NCI-H2029 (cell line): ENCODE data around the gene EP300.
"Not testable (repeated sequence)": the region's sequence is repeated elsewhere in the genome, so short reads cannot be mapped to it uniquely, and the experiment has no call there.

Experiments
- DNase-seq: peaks from one replicate; lab custom pipeline; 2025; lab: John Stamatoyannopoulos, UW

The EP300 gene

DNA sequence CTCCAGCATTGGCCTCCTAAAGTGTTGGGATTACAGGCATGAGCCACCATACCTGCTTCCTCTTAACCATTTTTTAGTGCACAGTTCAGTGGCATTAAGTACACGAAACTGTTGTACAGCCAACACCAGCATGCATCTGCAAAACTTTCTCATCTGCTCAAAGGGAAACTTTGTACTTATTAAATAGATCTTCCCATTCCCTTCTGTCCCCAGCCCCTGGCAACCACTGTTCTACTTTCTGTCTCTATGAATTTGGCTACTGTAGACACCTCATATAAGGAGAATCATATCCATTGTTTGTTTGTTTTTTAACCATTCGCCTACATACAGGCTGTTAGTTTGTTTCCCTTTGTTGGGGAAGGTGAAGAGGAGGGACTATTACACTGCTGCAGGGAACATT lies 6.5 kb upstream of the EP300 start:
- DNase-seq, result no peak

DNA sequence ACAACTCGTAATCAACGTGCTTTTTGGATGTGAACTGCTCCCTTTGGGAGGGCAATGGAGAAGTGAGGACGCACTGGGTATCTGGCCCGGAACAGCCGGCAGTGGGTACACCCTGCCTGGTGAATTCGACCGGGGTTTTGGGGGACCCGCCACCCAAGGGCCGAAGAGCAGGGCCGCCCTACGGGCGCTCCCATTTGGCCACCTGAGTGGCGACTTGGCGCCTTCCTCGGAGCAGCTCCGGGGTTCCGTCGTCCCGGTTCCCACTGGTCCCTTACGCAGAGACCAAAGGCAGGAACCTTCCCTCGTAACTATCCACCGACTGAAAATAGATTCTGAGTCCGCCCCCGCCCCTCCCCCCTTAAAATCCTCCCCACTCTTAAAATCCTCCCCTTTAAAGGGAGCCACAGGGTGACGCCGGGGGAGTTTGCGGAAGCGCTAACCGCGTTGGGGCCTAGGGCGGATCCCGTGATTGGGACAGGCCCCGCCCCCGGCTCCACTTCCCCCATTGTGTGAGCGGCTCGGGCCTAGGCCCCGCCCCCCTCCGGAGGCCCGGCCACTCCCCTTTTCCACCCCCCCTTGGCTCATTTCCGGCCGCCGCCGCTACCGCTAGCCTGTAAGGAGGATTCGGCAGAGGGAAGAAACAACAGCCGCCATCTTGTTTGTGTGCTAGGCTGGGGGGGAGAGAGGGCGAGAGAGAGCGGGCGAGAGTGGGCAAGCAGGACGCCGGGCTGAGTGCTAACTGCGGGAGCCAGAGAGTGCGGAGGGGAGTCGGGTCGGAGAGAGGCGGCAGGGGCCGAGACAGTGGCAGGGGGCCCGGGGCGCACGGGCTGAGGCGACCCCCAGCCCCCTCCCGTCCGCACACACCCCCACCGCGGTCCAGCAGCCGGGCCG lies 1.0 kb upstream of the EP300 start:
- DNase-seq, result peak; percentile 97

- DNase-seq, result no peak
These were observed 537 bp downstream of the EP300 start for GRCh38 chr22:41092847-41093411.

GRCh38 chr22:41094041-41094593 lies 1.7 kb downstream of the EP300 start:
- no peak for DNase-seq

DNA sequence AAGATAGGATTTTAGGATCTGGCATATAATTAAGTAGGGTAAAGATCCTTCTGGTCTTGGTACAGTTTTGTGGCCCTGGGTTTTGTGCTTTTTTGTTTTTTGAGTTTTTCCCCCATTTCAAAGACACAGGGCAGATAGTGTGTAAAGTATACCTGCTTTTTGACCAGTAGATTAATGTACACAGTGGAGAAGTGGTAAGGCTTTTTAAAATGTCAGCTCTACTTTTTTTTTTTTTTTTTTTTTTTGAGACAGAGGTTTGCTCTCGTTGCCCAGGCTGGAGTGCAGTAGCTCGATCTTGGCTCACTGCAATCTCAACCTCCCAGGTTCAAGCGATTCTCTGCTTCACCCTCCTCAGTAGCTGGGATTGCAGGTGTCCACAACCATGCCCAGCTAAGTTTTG lies 4.0 kb downstream of the EP300 start:
- no peak for DNase-seq

DNA sequence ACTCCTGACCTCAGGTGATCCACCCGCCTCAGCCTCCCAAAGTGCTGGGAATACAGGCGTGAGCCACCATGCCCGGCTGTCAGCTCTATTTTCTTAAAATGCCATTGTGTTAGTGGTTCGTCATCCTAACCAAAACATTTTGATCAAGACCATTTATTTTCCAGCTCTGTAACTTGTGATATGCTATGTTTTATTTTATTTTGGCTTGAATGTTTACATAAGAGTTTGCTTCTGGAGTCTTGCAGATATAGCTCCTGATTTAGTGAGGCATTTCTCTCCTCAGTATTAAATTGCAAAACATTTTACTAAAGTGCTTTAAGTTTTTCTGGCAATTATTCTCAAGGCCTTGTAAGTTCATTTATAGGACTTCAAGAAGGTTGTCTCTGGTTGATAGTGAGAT lies 4.4 kb downstream of the EP300 start:
- DNase-seq, result no peak

DNA sequence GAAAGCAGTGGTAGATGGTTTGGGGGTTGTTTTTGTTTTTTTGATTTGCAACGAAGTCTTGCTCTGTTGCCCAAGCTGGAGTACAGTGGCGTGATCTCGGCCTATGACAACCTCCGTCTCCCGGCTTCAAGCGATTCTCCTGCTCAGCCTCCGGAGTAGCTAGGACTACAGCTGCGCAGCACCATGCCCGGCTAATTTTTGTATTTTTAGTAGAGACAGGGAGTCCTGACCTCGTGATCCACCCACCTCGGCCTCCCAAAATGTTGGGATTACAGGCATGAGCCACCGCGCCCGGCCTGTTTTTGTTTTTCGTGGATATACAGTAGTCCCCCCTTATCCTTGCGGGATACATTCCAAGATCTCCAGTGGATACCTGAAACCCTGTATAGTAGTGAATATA lies 6.6 kb downstream of the EP300 start:
- DNase-seq, result no peak

DNA sequence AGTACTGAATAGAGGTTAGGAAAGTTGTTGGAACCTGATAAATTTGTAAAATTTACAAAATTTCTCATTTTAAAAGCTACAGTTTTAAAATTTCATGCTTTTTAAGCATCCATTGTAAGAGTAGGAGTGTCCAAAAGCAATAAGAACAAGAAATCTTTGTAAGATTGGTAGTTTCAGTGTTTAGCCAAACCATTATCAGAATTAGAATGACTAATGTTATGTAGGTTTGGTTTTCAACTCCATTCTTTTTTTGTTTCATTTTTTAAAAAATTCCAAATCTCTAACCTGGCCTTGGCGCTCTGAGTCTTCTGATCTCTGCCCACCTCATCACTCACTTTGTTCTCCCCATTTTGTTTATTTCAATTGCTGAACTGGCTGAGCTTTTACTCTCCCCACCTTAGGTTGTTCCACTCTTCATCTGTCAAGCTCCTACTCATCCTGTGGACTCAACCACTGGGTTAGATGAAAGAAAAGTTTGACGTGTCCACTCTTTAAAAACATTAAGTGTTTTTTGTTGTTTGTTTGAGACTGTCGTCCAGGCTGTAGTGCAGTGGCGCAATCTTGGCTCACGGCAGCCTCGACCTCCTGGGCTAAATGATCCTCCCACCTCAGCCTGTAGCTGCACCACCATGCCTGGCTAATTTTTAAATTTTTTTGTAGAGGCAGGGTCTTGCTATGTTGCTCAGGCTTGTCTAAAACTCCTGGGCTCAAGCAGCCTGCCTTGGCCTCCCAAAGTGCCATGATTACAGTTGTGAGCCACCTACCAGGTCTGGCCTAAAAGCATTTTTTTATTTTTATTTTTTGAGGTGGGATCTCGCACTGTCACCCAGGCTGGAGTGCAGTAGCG lies 14.0 kb downstream of the EP300 start:
- no peak for DNase-seq

DNA sequence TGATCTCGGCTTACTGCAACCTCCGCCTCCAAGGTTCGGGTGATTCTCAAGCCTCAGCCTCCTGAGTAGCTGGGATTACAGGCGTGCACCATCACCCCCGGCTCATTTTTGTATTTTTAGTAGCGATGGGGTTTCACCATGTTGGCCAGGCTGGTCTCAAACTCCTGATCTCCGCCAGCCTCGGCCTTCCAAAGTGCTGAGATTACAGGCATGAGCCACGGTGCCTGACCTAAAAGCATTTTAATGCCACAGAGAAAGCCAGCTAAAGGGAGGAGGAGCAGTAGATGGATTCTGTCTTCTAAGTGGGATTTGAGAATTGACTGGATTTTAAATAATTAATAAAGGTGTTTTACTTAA lies 14.6 kb downstream of the EP300 start:
- not testable (repeated sequence) for DNase-seq

GRCh38 chr22:41110968-41111367 lies 18.6 kb downstream of the EP300 start:
- no peak for DNase-seq

- DNase-seq, result no peak
These were observed 23.9 kb downstream of the EP300 start for GRCh38 chr22:41116342-41116741.

- DNase-seq, result no peak
These were observed 25.0 kb downstream of the EP300 start for GRCh38 chr22:41117127-41117965.

DNA sequence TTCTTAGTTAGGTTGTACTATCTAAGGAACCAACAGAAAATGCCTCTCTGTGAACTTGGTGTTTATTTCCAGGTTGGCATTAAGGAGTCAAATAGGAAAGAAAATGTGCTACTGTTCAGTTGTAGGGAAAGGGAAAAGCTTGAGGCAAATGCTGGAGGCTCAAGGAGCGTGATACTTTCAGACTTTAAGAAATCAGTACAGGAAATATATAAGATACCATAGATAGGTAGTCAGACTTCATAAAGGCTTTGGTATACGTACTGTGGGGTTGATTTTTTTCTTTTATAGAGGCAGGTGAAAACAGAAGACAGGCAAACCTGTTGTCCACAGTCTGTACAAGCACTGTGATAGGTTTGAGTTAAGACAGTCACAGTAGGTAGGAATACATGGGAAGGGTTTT lies 30.8 kb downstream of the EP300 start:
- DNase-seq, result no peak

DNA sequence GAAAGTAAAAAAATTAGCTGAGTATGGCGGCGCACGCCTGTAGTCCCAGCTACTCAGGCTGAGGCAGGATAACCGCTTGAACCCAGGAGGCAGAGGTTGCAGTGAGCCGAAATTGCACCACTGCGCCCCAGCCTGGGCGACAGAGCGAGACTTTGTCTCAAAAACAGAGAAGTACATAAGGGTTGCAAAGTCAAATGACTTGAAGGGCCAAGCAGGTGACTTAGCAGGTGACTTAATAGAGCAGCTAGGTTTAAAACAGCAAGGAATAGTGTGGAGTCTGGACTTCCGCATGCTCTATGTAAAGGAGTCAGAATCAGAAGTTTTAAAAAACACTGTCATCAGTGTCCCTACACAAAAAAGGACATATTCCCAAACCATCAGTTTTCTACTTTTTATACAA lies 31.7 kb downstream of the EP300 start:
- DNase-seq, result no peak

GRCh38 chr22:41127451-41127850 lies 35.1 kb downstream of the EP300 start:
- no peak for DNase-seq

GRCh38 chr22:41128606-41129005 lies 36.2 kb downstream of the EP300 start:
- DNase-seq, result no peak

- no peak for DNase-seq
These were observed 40.2 kb downstream of the EP300 start for GRCh38 chr22:41132550-41132949.

- no peak for DNase-seq
These were observed 48.1 kb downstream of the EP300 start for GRCh38 chr22:41140365-41140957.

- DNase-seq, result not testable (repeated sequence)
These were observed 53.5 kb downstream of the EP300 start for GRCh38 chr22:41145921-41146320.

DNA sequence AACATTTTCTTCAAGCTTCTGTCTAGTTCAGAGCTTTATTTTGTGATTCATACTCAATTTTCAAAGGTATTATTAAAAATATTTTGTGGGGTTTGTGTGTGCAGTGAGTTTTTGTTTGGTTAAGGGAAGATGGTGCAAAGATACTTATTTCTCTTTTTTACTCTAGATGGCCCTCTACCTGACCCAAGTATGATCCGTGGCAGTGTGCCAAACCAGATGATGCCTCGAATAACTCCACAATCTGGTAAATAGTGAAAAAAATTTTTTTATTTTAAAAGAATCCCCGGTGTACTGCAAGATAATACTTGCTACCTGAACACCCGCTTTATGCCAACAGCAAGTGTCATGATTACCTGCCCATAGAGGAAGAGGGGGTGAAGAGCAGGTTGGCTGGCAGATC lies 54.2 kb downstream of the EP300 start:
- DNase-seq, result no peak

DNA sequence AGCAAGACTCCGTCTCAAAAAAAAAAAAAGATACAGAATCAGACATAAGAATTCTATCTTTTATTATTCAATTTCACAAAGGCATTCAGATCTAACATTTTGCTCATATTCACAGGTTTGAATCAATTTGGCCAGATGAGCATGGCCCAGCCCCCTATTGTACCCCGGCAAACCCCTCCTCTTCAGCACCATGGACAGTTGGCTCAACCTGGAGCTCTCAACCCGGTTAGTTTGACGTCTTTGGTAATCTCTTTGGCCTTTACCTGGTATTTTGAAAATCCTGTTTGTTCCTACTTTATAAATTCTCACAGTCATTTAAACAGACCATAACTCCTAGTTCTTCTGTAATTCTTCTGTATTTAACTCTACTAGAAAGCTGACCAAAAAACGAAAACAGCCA lies 55.3 kb downstream of the EP300 start:
- DNase-seq, result no peak
